HG03045 (cell line): ENCODE measurements around the gene RBMY1A1.
"Not testable (repeated sequence)": the region's sequence is repeated elsewhere in the genome, so short reads cannot be mapped to it uniquely, and the experiment has no call there.

Experiments used
- ATAC-seq: cut with Tn5 transposase; IDR thresholded peaks from one replicate; pipeline ENCODE4 v1.9.1; 2021; ENCODE audit warnings: mild to moderate bottlenecking, moderate library complexity; ENCODE audit not compliant: unreplicated experiment

Gene RBMY1A1

GRCh38 chrY:21534579-21534978, at the start of gene RBMY1A1:
TSS of gene RBMY1A1 (plus strand) at chrY:21534879. CDS start at chrY:21536892, 2,013 bp downstream.
- ATAC-seq = not testable (repeated sequence)

- not testable (repeated sequence) for ATAC-seq
Measured at GRCh38 chrY:21511038-21511437, 23.6 kb upstream of the RBMY1A1 start, which contains the start of gene RBMY1B. TSS of gene RBMY1B (plus strand) at chrY:21511338. CDS start at chrY:21513351, 2,013 bp downstream.

GRCh38 chrY:21559316-21559984, 24.8 kb downstream of the RBMY1A1 start:
- peak; percentile 72 for ATAC-seq

- ATAC-seq = no peak
Measured at GRCh38 chrY:21585449-21585848, 50.8 kb downstream of the RBMY1A1 start.

- not testable (repeated sequence) for ATAC-seq
Measured at GRCh38 chrY:21586454-21586853, 51.8 kb downstream of the RBMY1A1 start.

GRCh38 chrY:21592059-21592458, 57.4 kb downstream of the RBMY1A1 start:
- ATAC-seq = no peak

GRCh38 chrY:21596287-21596686, 61.6 kb downstream of the RBMY1A1 start:
- ATAC-seq = not testable (repeated sequence)
